Endodermal cell (in vitro differentiated cells): ENCODE results near the gene KDM8. TPM values are rescaled to one million over a fixed set of nuclear protein-coding genes. Genes with fewer than 3 reads are reported as not detected.

ENCODE experiments used
- DNase-seq: peaks from one replicate; pipeline ENCODE4 v3.0.0-alpha.2; 2017
- H3K27ac ChIP-seq: 2 replicates; pipeline ENCODE4 v1.5.1; 2013; ENCODE audit warnings: mild to moderate bottlenecking, low read depth, low read length, moderate library complexity
- H3K27me3 ChIP-seq: 2 replicates; pipeline ENCODE4 v1.6.1; 2013; ENCODE audit warnings: mild to moderate bottlenecking, low read length, moderate library complexity; ENCODE audit not compliant: insufficient read depth, control insufficient read depth, poor library complexity, severe bottlenecking
- H3K36me3 ChIP-seq: 2 replicates; pipeline ENCODE4 v1.7.0; 2013; ENCODE audit warnings: mild to moderate bottlenecking, low read length, moderate library complexity; ENCODE audit not compliant: control insufficient read depth, insufficient read depth
- H3K4me1 ChIP-seq: one replicate; pipeline ENCODE4 v1.7.0; 2013; ENCODE audit warnings: low read length; ENCODE audit not compliant: control insufficient read depth, insufficient read depth
- H3K4me3 ChIP-seq: 2 replicates; pipeline ENCODE4 v1.5.1; 2013; ENCODE audit warnings: mild to moderate bottlenecking, low read length, moderate library complexity
- H3K9ac ChIP-seq: 2 replicates; pipeline ENCODE4 v1.6.1; 2013; ENCODE audit warnings: mild to moderate bottlenecking, low read length, moderate library complexity; ENCODE audit not compliant: poor library complexity, severe bottlenecking; ENCODE audit errors: extremely low read depth
- H3K9me3 ChIP-seq: 2 replicates; pipeline ENCODE4 v1.6.1; 2013; ENCODE audit warnings: mild to moderate bottlenecking, low read length, moderate library complexity; ENCODE audit not compliant: control insufficient read depth
- H3K27ac Mint-ChIP-seq: 2 replicates; pipeline ENCODE4 v1.8.0; 2020; ENCODE audit warnings: mixed read lengths
- H3K27me3 Mint-ChIP-seq: 2 replicates; pipeline ENCODE4 v1.8.0; 2021; ENCODE audit warnings: mild to moderate bottlenecking, mixed read lengths; ENCODE audit not compliant: insufficient read depth
- H3K36me3 Mint-ChIP-seq: 2 replicates; pipeline ENCODE4 v1.8.0; 2020; ENCODE audit warnings: low read depth, mixed read lengths
- H3K4me1 Mint-ChIP-seq: 2 replicates; pipeline ENCODE4 v1.8.0; 2020; ENCODE audit warnings: mixed read lengths
- H3K4me3 Mint-ChIP-seq: 2 replicates; pipeline ENCODE4 v1.8.0; 2020; ENCODE audit warnings: mild to moderate bottlenecking, moderate library complexity, mixed read lengths
- H3K9me3 Mint-ChIP-seq: 2 replicates; pipeline ENCODE4 v1.8.0; 2020; ENCODE audit warnings: mild to moderate bottlenecking, mixed read lengths
- WGBS, 2 experiments: methylation state at CpG; one replicate each; pipeline versions ENCODE4 v1.1.5 to v1.1.7; 2013; ENCODE audit warnings: missing lambda C conversion rate in 2 of 2, mixed read lengths in 1 of 2; ENCODE audit not compliant: insufficient coverage in 1 of 2, insufficient read length in 1 of 2; 5-methylcytosine and 5-hydroxymethylcytosine counted together
- total RNA-seq, 2 donors: library from RNA; stranded (reverse); fragmentation: NEBNext Ultra II Directional in 1 of 2; extraction: Animal tissue kit (Norgen Biotek cat#: 25700) in 1 of 2; gene quantifications; 2 replicates in 1 of 2; 3 replicates in 1 of 2; pipeline ENCODE4 v1.2.1, GENCODE V29; 2021
- TF ChIP-seq, protein P1 (sequence below): fragments of 200-600 bp; sonication (generic); conservative IDR thresholded peaks from 2 replicates; pipeline ENCODE4 v1.5.0; 2021; ENCODE audit warnings: antibody characterized with exemption, mild to moderate bottlenecking

KDM8 gene
- total RNA-seq, 2 donors from 2014 or later: 11.0 to 12.1 TPM

DNA sequence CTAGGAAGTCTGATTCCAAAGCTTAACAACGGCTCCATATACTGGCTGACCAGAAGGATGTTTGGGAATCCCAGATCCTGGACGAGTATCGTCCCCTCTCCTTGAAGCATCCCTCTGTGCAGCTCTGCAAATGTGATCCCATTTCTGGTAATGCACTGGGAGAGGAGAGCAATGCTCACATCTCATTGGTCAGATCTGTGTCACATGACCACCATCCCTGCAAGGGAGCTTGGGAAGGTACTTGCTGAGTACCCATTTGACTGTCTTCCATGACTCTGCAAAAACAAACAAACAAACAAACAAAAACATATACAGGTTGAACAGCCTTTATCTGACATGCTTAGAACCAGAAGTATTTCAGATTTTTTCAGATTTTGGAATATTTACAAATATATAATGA lies 41.9 kb upstream of the KDM8 start:
- Histone ChIP-seq H3K4me3 (no peak overlapping the region), H3K4me1 (no peaks in the 10 kb centered on the region), H3K36me3 (no peaks in the 10 kb centered on the region), H3K9ac (no peak overlapping the region), H3K9me3 (no peaks in the 10 kb centered on the region), H3K27me3 (no peaks in the 10 kb centered on the region), H3K27ac (no peak overlapping the region)
- Mint-ChIP-seq H3K27ac (no peak overlapping the region), H3K4me1 (no peaks in the 10 kb centered on the region), H3K4me3 (no peak overlapping the region), H3K36me3 (no peaks in the 10 kb centered on the region), H3K9me3 (peaks cover 20% of the 10 kb centered on the region), H3K27me3 (no peaks in the 10 kb centered on the region)
- DNase-seq: no peak
- TF ChIP-seq, protein P1, sequence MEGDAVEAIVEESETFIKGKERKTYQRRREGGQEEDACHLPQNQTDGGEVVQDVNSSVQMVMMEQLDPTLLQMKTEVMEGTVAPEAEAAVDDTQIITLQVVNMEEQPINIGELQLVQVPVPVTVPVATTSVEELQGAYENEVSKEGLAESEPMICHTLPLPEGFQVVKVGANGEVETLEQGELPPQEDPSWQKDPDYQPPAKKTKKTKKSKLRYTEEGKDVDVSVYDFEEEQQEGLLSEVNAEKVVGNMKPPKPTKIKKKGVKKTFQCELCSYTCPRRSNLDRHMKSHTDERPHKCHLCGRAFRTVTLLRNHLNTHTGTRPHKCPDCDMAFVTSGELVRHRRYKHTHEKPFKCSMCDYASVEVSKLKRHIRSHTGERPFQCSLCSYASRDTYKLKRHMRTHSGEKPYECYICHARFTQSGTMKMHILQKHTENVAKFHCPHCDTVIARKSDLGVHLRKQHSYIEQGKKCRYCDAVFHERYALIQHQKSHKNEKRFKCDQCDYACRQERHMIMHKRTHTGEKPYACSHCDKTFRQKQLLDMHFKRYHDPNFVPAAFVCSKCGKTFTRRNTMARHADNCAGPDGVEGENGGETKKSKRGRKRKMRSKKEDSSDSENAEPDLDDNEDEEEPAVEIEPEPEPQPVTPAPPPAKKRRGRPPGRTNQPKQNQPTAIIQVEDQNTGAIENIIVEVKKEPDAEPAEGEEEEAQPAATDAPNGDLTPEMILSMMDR: no peak
- 94 to 97% methylated on average over 3 of the region's 3 CpGs for WGBS, 2 experiments

DNA sequence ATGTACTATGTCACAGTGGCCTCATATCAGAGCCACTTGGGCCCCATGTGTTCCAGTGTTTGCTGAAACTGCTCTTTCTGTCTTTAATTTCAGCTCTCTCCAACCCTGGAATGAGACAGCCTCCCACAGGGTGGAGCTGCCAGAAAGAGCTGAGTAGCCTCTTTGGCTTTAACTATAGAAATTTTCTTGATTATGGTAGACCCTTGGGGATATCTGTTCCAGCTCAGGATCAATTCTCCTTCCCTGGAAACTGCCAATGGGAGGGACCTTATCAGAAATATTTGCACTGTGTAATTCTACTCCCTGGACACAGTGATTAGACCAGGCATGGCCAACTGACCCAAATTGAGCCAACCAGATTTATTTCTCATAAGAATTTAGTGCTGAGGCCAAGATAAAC lies 39.0 kb upstream of the KDM8 start:
- H3K36me3 ChIP-seq: no peaks in the 10 kb centered on the region
- H3K4me3 ChIP-seq: no peak overlapping the region
- H3K27me3 ChIP-seq: no peaks in the 10 kb centered on the region
- no peaks in the 10 kb centered on the region for H3K4me1 ChIP-seq
- H3K9me3 ChIP-seq: no peaks in the 10 kb centered on the region
- H3K9ac ChIP-seq: no peak overlapping the region
- H3K4me1 Mint-ChIP-seq: no peaks in the 10 kb centered on the region
- no peak overlapping the region for H3K4me3 Mint-ChIP-seq
- no peak overlapping the region for H3K27ac ChIP-seq
- DNase-seq: no peak
- H3K36me3 Mint-ChIP-seq: no peaks in the 10 kb centered on the region
- H3K27me3 Mint-ChIP-seq: no peaks in the 10 kb centered on the region
- peaks cover 16% of the 10 kb centered on the region for H3K9me3 Mint-ChIP-seq
- H3K27ac Mint-ChIP-seq: no peak overlapping the region
- TF ChIP-seq, protein P1: no peak

DNA sequence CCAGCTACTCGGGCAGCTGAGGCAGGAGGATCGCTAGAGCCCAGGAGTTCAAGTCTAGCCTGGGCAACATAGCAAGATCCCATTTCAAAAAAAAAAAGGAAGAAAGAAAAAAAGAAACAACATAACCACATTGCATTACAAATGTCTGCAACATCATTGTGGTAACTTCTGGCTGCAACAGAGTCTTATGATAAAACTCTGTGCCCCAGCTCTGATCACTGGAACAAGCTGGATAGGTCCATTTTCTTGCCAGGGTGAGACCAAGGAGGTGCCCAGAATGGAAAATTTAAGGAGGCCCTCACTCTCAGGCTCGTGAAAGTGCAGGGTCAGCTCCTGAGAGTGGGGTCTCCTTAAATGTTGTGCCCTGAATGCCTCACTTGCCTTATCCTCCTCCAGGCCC lies 37.8 kb upstream of the KDM8 start:
- TF ChIP-seq, protein P1: no peak
- Mint-ChIP-seq H3K9me3 (peaks cover 16% of the 10 kb centered on the region), H3K4me1 (no peaks in the 10 kb centered on the region), H3K27me3 (no peaks in the 10 kb centered on the region), H3K27ac (no peak overlapping the region), H3K4me3 (no peak overlapping the region), H3K36me3 (no peaks in the 10 kb centered on the region)
- 88 to 100% methylated on average over 2 to 3 of the region's 3 CpGs for WGBS, 2 experiments
- Histone ChIP-seq H3K27me3 (no peaks in the 10 kb centered on the region), H3K36me3 (no peaks in the 10 kb centered on the region), H3K4me1 (no peaks in the 10 kb centered on the region), H3K9me3 (no peaks in the 10 kb centered on the region), H3K9ac (no peak overlapping the region), H3K27ac (no peak overlapping the region), H3K4me3 (no peak overlapping the region)
- no peak for DNase-seq
